Osteoblast (primary cell): ENCODE results near the gene OR5W2. TPM values are rescaled to one million over a fixed set of nuclear protein-coding genes. Genes with fewer than 3 reads are reported as not detected.
"Not testable (repeated sequence)": the region's sequence is repeated elsewhere in the genome, so short reads cannot be mapped to it uniquely, and the experiment has no call there.

ENCODE experiments used
- DNase-seq: peaks from one replicate; pipeline ENCODE4 v3.0.0; 2011; ENCODE audit warnings: low spot score, mixed read lengths; ENCODE audit not compliant: insufficient read length; ENCODE audit errors: missing footprints
- H2AFZ ChIP-seq: 2 replicates; pipeline ENCODE4 v1.6.0; 2011; ENCODE audit warnings: mild to moderate bottlenecking, low read length
- H3K27ac ChIP-seq: 2 replicates; pipeline ENCODE4 v1.5.1; 2011; ENCODE audit warnings: mild to moderate bottlenecking, low read depth, low read length, moderate library complexity
- H3K27me3 ChIP-seq: 2 replicates; pipeline ENCODE4 v1.6.0; 2012; ENCODE audit warnings: mild to moderate bottlenecking, control low read depth, inconsistent platforms, low read length, moderate library complexity; ENCODE audit not compliant: insufficient read depth
- H3K36me3 ChIP-seq: 2 replicates; pipeline ENCODE4 v1.5.1; 2011; ENCODE audit warnings: mild to moderate bottlenecking, low read length, control low read depth, moderate library complexity; ENCODE audit not compliant: insufficient read depth
- H3K4me1 ChIP-seq: 2 replicates; pipeline ENCODE4 v1.5.1; 2011; ENCODE audit warnings: mild to moderate bottlenecking, low read length, control low read depth, moderate library complexity; ENCODE audit not compliant: insufficient read depth
- H3K4me2 ChIP-seq: 2 replicates; pipeline ENCODE4 v1.6.0; 2011; ENCODE audit warnings: mild to moderate bottlenecking, low read length; ENCODE audit not compliant: insufficient read depth
- H3K4me3 ChIP-seq: fragments of 200-600 bp; sonication (generic); 3 replicates; pipeline ENCODE4 v1.5.1; 2012; ENCODE audit warnings: mild to moderate bottlenecking, low read length, inconsistent platforms; ENCODE audit not compliant: insufficient read depth
- H3K79me2 ChIP-seq: 2 replicates; pipeline ENCODE4 v1.6.0; 2012; ENCODE audit warnings: mild to moderate bottlenecking, low read length, control low read depth, inconsistent platforms; ENCODE audit not compliant: insufficient read depth
- H3K9me3 ChIP-seq: 2 replicates; pipeline ENCODE4 v1.5.1; 2011; ENCODE audit warnings: low read depth, low read length, control low read depth
- H4K20me1 ChIP-seq: 2 replicates; pipeline ENCODE4 v1.6.0; 2012; ENCODE audit warnings: mild to moderate bottlenecking, low read length, control low read depth; ENCODE audit not compliant: insufficient read depth
- small RNA-seq: library from RNA; depleted of rRNA; stranded (forward); fragments of <200 nt; gene quantifications from one replicate; pipeline ENCODE3, GENCODE V24; 2012
- total RNA-seq: library from RNA; depleted of rRNA; stranded (reverse); fragments of >200 nt; gene quantifications from 2 replicates; pipeline ENCODE4 v1.2.3, GENCODE V29; 2012

The OR5W2 gene
- total RNA-seq, 1 donor: not detected

DNA sequence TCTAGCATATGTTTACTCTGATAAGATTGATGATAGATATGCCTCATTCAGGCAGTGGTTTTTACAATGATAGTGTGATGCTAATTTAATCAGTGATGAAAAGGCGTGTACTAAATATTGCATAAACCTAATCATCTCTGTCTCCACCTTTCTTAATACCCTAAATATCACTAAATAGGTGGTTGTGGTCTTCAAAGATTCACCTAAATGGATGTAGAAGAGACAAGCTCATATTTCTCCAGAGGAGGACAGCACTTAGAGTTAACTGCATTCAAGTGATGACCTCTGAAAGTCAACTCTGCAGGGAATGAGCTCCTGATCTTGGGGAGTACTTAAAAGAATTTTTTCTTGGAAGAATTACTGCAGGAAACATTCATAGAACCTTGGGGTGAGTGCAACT, 31.4 kb downstream of the OR5W2 start, which contains the start of gene TRIM51:
Gene TRIM51, plus strand, starts transcription at position 301 of the 400 bp plus-strand sequence. CDS start 2,132 bp downstream, outside the sequence.
- not testable (repeated sequence) for H4K20me1 ChIP-seq, H3K4me3 ChIP-seq, H2AFZ ChIP-seq, H3K9me3 ChIP-seq, DNase-seq, H3K36me3 ChIP-seq, H3K27ac ChIP-seq, H3K79me2 ChIP-seq, H3K27me3 ChIP-seq, H3K4me2 ChIP-seq, H3K4me1 ChIP-seq

GRCh38 chr11:55873146-55873545, 41.2 kb downstream of the OR5W2 start:
- not testable (repeated sequence) for H3K27me3 ChIP-seq, H3K9me3 ChIP-seq, H3K79me2 ChIP-seq, H3K4me3 ChIP-seq, DNase-seq, H3K4me2 ChIP-seq, H3K27ac ChIP-seq, H3K4me1 ChIP-seq, H4K20me1 ChIP-seq, H2AFZ ChIP-seq, H3K36me3 ChIP-seq

- not testable (repeated sequence) for H3K36me3 ChIP-seq, H2AFZ ChIP-seq, H3K4me1 ChIP-seq, H3K27ac ChIP-seq, DNase-seq, H3K27me3 ChIP-seq, H4K20me1 ChIP-seq, H3K4me2 ChIP-seq, H3K79me2 ChIP-seq, H3K4me3 ChIP-seq, H3K9me3 ChIP-seq
Observed at GRCh38 chr11:55872731-55873130, 41.7 kb downstream of the OR5W2 start.

DNA sequence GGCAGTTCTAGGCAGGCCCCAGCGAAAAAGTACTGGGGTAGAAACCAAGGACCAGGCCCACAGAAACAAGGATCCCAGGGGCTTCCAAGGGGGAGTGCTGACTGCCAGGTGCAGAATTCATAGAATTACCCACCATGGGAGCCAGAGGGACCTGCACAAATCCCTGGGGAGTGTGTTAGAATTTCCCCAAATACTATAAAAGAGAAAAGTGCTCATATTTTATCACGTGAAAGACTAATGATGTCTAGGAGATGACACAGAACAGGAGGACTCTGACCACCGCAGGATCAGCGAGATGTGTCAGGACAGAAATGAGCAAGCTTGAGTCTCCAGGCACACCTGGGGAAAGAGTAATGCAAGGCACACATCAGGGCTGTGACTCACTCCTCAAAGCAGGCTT, 47.0 kb downstream of the OR5W2 start:
- H4K20me1 ChIP-seq, DNase-seq, H3K27ac ChIP-seq, H3K79me2 ChIP-seq, H2AFZ ChIP-seq, H3K36me3 ChIP-seq, H3K4me3 ChIP-seq, H3K4me2 ChIP-seq, H3K27me3 ChIP-seq, H3K4me1 ChIP-seq, H3K9me3 ChIP-seq: not testable (repeated sequence)

Small RNA genes within 50 kb of the gene (small RNA-seq; reads per million reads assigned to genes)
- not detected for gene AC036111.3

Other genes with a start within 250 kb of the OR5W2 start
- not detected in 2 replicates for gene OR5D13, start 141.1 kb downstream of the OR5W2 start, total RNA-seq
- not detected in 2 replicates for gene OR5D14, start 119.0 kb downstream of the OR5W2 start, total RNA-seq
- gene OR5L1, start 103.2 kb downstream of the OR5W2 start, total RNA-seq: not detected in 2 replicates
- not detected in 2 replicates for gene OR5D18, start 95.0 kb downstream of the OR5W2 start, total RNA-seq
- gene OR5L2, start 87.4 kb downstream of the OR5W2 start, total RNA-seq: not detected in 2 replicates
- not detected in 2 replicates for gene OR5D16, start 75.8 kb downstream of the OR5W2 start, total RNA-seq
- gene TRIM51, start 31.3 kb downstream of the OR5W2 start, total RNA-seq: not detected in 2 replicates
- not detected in 2 replicates for gene OR5I1, start 21.8 kb upstream of the OR5W2 start, total RNA-seq
- not detected in 2 replicates for gene OR10AG1, start 55.4 kb upstream of the OR5W2 start, total RNA-seq
- gene OR5F1, start 80.0 kb upstream of the OR5W2 start, total RNA-seq: not detected in 2 replicates
- not detected in 2 replicates for gene OR5AS1, start 113.1 kb upstream of the OR5W2 start, total RNA-seq
- not detected in 2 replicates for gene OR8I2, start 178.7 kb upstream of the OR5W2 start, total RNA-seq
- not detected in 2 replicates for gene OR8H2, start 189.1 kb upstream of the OR5W2 start, total RNA-seq
- not detected in 2 replicates for gene OR8H3, start 207.8 kb upstream of the OR5W2 start, total RNA-seq
- gene OR8J3, start 225.6 kb upstream of the OR5W2 start, total RNA-seq: not detected in 2 replicates
- not detected in 2 replicates for gene OR8K5, start 245.7 kb upstream of the OR5W2 start, total RNA-seq